ENCODE data around the gene LYPD6B. TPM values are rescaled to one million over a fixed set of nuclear protein-coding genes. Genes with fewer than 3 reads are reported as not detected.

LYPD6B gene
- total RNA-seq (2022; extraction: Qiagen RNA extraction; ENCODE audit: low read depth), result not detected in 5 replicates

GRCh38 chr2:149038442-149039212 lies at the start of gene LYPD6B:
TSS of gene LYPD6B (plus strand) at chr2:149038699. CDS start at chr2:149130949, 92,250 bp downstream.

Other genes with a start within 250 kb of the LYPD6B start
- gene KIF5C, start 163.5 kb upstream of the LYPD6B start, total RNA-seq (2022; extraction: Qiagen RNA extraction; ENCODE audit: low read depth), result 0.30 to 0.39 TPM (median 0.32 TPM) in 5 replicates